Stimulated activated CD8-positive, alpha-beta memory T cell treated with anti-CD3 and anti-CD28 coated beads, Interleukin-12 subunit alpha, Interleukin-12 subunit beta, amount 100 ng/mL, for 1 hour (primary cell): ENCODE results near the gene DPY19L3.
"Not testable (repeated sequence)": the region's sequence is repeated elsewhere in the genome, so short reads cannot be mapped to it uniquely, and the experiment has no call there.

ENCODE experiments used
- DNase-seq: peaks from one replicate; pipeline ENCODE4 v3.0.0-alpha.2; 2020; ENCODE audit warnings: low read depth

The DPY19L3 gene, protein sequence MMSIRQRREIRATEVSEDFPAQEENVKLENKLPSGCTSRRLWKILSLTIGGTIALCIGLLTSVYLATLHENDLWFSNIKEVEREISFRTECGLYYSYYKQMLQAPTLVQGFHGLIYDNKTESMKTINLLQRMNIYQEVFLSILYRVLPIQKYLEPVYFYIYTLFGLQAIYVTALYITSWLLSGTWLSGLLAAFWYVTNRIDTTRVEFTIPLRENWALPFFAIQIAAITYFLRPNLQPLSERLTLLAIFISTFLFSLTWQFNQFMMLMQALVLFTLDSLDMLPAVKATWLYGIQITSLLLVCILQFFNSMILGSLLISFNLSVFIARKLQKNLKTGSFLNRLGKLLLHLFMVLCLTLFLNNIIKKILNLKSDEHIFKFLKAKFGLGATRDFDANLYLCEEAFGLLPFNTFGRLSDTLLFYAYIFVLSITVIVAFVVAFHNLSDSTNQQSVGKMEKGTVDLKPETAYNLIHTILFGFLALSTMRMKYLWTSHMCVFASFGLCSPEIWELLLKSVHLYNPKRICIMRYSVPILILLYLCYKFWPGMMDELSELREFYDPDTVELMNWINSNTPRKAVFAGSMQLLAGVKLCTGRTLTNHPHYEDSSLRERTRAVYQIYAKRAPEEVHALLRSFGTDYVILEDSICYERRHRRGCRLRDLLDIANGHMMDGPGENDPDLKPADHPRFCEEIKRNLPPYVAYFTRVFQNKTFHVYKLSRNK

GRCh38 chr19:32405431-32406160 is at the start of gene DPY19L3:
TSS of gene DPY19L3 (plus strand) at chr19:32405770. CDS start at chr19:32408254, 2,484 bp downstream.
- DNase-seq, result peak; percentile 83

DNA sequence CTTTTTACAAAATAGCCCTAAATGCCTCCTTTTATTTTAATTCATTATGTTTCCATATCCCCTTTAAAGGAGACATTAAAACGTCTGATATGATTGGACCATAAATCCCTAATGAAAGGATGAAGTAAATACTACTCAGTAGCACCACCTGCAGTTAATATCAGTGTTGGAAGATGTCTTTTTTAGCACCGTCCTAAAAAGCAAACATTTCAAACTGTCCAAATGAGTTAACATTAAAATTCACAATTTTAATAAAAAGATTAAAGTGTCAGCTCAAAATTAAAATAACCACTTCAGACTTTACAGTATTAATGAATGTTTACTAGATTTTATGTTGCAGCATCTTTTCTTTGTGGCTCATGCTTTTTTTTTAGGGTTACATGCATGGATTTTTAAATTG is 47.9 kb upstream of the DPY19L3 start:
- no peak for DNase-seq

- no peak for DNase-seq
Observed at GRCh38 chr19:32358321-32358720, 47.2 kb upstream of the DPY19L3 start.

GRCh38 chr19:32359581-32359980 is 46.0 kb upstream of the DPY19L3 start:
- DNase-seq, result no peak

- no peak for DNase-seq
Observed at GRCh38 chr19:32361574-32362317, 43.8 kb upstream of the DPY19L3 start.

DNA sequence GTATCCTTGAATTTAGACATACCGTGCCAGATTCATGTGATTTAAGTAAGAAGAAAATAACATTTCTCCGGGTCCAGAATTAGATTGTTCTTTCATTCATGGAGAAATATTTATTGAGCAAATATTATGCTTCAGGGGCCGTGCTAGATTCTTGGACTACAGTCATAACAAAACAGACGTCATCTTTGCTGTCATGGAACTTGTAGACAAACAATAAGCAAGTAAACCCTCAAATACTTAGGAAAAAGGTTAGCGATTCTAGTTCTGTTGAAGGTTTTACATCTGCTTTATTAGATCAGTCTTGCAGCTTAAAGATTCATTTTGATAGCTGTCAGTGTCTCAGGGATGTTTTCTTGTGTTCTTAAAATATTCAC is 43.3 kb upstream of the DPY19L3 start:
- DNase-seq, result no peak

- DNase-seq, result no peak
Observed at GRCh38 chr19:32363175-32363574, 42.4 kb upstream of the DPY19L3 start.

GRCh38 chr19:32363632-32364031 is 41.9 kb upstream of the DPY19L3 start:
- no peak for DNase-seq

DNA sequence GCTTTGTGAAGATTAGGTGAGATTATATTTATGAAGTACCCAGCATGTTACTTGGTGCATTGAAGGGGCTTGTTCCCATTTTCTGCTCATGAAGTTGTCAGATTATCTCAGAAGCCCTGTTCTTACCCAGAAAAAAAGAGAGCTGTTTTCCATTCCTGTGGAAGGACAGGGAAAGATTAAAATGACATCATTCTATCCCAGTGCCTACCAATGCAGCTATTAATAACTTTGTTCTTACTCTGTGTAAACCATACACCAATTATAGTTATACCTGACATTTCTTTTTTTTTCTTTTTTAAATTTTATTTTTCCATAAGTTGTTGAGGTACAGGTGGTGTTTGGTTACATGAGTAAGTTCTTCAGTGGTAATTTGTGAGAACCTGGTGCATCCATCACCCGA is 41.5 kb upstream of the DPY19L3 start:
- no peak for DNase-seq

- DNase-seq, result no peak
Observed at GRCh38 chr19:32367063-32367462, 38.5 kb upstream of the DPY19L3 start.

DNA sequence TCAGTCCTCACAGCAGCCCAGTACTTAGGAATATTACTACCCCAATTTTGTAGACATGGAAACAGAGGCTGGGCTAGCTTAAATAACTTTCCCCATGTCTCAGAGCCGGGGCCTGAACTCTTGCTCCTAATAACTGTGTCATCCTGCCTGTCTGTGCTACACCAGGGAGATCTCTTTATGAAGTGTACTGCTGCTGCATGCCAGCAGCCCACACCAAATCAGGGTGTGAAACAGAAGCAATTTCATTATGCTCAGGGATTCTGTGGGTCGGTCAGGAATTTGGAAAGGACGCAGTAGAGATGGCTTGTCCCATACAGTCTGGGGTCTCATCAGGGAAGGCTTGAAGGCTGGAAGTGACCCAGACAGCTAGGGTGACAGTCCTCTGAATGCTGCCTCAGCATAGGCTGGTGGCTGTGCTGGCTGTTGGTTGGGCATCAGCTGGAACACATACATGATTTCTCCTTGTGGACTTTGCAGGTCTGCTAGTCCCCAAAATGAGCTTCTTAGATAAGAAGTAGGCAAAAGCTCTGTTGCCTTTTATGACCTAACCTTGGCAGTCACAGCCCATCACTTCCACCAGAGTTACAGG is 37.5 kb upstream of the DPY19L3 start:
- no peak for DNase-seq

- no peak for DNase-seq
Observed at GRCh38 chr19:32368787-32369186, 36.8 kb upstream of the DPY19L3 start.

DNA sequence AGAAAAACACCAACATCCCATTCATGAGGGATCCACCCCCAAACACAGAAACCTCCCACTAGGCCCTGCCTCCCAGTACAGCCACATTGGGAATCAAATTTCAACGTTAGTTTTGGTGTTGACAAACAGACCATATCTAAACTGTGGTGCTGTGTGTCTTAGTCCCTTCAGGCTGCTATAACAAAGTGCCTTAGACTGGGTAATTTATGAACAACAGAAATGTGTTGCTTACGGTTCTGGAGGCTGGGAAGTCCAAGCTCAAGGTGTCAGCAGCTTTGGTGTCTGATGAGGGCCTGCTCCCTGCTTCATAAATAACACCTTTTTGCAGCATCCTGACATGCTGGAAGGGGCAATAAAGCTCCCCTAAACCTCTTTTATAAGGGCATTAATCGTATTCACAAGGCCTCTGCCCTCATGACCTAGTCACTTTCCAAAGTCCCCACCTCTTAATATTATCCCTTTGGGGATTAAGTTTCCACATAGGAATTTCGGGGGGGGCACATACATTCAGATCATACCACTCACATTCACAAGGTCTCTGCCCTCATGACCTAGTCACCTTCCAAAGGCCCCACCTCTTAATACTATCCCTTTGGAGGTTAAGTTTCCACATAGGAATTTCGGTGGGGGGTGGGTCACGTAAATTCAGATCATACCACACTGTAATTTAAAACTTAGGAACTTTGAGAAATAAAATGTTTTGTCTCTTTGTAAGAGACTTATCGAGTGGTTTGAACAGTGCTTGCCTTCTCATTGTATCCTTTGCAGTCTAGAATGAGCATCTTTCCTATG is 32.6 kb upstream of the DPY19L3 start:
- no peak for DNase-seq

GRCh38 chr19:32373585-32374295 is 31.8 kb upstream of the DPY19L3 start:
- DNase-seq, result no peak

DNA sequence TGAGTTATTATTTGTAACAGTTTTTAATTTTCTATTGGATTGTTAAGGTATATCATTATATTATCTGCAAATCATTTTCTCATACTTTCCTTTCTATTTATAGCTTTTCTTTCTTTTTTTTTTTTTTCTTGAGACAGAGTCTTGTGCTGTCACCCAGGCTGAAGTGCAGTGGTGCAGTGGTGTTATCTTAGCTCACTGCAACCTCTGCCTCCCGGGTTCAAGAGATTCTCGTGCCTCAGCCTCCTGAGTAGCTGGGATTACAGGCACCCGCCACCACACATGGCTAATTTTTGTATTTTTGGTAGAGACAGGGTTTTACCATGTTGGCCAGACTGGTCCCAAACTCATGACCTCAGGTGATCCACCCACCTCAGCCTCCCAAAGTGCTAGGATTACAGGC is 31.2 kb upstream of the DPY19L3 start:
- DNase-seq, result not testable (repeated sequence)

DNA sequence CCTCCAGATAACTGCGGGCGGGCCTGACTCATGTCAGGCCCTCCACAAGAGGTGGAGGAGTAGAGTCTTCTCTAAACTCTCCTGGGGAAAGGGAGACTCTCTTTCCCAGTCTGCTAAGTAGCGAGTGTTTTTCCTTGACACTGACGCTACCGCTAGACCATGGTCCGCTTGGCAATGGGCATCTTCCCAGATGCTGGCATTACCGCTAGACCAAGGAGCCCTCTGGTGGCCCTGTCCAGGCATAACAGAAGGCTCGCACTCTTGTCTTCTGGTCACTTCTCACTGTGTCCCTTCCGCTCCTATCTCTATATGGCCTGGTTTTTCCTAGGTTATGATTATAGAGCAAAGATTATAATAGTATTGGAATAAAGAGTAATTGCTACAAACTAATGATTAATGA is 28.5 kb upstream of the DPY19L3 start:
- DNase-seq, result not testable (repeated sequence)

GRCh38 chr19:32380269-32380668 is 25.3 kb upstream of the DPY19L3 start:
- no peak for DNase-seq

- DNase-seq, result no peak
Observed at GRCh38 chr19:32387701-32388392, 17.7 kb upstream of the DPY19L3 start.

GRCh38 chr19:32388393-32388855 is 17.1 kb upstream of the DPY19L3 start:
- no peak for DNase-seq
